Measurements from ENCODE around the gene TBC1D3B.
"Not testable (repeated sequence)": the region's sequence is repeated elsewhere in the genome, so short reads cannot be mapped to it uniquely, and the experiment has no call there.

The TBC1D3B gene

DNA sequence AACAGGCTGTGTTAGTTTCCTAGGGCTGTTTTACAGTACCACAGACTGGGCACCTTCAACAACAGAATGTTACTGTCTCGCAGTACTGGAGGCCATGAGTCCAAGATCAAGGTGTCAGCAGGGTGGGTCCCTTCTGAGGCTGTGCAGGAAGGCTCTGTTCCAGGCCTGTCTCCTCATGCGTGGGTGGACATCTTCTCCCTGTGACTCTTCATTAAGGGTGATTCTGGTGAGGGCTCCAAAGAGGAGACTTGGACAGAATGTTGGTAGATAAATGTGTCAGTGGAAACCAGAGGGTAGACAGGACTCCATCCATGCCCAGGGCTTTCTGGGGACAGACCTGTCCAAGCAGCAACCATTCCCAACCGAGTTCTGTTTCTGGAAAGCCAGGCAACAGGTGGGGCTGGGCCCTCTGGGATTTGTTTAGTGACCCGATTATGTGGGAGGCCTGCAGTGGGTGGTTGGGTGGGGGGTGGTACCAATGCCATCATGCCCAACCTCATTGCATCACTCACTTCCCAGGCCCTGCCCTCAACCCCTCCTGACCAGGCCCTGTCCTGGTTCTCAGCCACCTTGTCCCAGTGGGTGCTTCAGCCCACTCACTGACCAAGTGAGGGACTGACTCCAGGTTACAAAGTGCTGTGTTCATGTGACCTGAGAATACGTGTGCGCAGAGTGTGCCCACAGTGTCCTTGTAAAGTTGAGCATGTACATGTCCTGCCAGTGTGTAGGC, 5.2 kb upstream of the TBC1D3B start:
- DNase-seq (ENCODE audit: low read depth), result not testable (repeated sequence)

DNA sequence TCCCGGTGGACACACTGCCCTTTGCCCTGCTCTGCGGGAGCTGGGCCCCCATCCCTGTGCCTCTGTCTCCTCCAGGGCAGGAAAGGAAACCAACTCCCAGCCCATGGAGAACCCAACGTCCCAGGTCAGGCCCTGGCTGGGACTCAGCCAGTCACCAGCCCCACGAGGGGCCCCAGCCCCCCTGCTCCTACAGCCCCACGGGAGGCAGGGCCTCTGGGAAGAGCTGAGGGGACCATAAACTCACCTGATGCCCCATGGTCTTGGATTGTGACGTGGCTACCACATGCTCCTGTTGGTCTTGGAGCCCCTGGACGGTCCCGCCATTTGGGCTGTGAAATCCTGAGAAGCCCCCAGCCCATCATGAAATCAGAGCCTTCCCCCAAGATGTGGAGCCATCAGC, 7.6 kb downstream of the TBC1D3B start:
- not testable (repeated sequence) for DNase-seq (ENCODE audit: low read depth)

DNA sequence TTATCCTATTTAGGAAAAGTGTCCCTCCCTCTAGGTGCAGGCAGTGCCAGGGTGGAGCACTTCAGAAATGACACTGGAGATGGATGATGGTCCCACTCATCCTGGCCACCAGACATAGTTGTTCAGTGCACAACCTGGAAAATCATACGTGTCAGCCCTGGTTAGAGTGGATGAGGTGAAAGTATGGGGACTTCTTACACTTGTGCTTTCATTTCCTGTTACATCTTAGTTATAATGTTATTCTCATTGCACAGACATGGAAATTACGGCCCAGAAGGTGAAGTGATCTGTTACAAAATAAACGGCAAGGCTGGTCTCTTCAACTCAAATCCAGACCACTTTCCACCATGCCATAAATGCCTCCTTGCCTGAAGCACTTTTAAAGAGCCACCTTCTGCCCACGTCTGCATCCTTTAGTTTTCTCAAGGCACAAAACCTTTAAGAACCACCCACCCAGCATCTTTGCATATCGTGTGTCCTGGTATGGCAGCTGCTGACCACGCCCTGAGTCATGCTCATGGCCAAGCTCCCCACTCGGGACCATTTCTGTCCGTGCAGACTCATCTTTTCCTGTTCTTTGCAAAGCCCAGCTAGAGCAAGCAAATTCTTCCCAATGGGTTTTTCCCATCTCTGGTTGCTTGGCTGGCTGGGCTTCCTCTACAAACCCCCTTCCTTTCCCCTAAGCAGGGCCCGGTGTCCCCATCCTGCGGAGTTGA, 22.4 kb downstream of the TBC1D3B start:
- no peak for DNase-seq (ENCODE audit: low read depth)

DNA sequence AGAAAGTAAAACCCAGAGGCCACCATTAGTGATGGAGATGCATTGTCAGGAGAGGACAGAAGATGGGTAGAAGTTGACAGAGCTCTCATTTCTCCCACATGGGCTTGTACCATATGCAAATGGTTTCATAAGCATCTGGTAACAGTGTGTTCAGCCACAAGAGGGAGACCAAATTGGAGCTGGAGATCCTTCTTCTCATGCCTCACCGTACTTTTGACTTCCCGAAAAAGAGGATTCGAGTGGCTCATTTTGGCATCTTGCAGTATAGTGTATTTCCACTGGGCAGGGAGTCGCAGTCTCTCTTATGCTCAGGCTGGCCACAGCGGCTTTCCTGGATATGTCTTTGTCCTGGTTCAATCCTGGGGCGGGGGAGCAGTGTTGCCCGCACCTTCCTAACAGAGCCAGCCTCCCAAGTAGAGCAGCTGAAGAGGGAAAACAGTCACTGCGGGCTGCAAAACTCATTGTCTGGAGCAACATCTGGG, 23.8 kb downstream of the TBC1D3B start:
- no peak for DNase-seq (ENCODE audit: low read depth)

DNA sequence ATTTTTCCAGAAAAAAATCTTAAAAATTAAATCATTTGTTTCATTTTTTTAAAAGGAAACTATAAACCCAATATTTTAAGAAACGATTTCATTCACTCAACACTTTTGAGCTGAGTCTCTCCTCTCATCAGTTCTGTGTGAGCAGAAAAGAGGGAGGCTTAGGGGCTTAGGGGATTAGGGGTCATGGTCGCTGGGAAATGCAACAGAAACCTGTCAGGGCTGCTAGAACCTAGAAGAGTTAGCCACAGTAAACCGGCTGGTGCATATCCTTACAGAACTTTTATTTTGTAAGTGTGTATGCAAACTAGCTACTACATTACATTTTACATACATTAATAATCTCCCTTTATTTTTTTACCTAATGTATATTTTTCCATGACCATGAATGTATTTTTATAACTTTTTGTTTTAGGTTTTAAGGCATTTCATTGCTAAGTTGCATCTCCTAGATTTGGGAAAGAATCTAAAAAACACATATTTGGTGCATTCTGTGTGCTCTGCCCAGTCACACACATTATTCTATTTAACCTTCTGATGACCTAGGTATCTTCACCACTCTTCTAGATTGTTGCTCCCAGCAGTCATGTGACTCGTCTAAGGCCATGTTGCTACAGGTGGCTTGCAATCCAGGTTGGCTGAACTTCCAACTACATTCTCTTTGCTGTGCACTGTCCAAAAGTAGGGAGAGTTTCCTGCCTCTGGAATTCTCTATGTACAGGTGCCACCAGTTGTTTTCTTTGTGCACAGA, 24.4 kb downstream of the TBC1D3B start:
- DNase-seq (ENCODE audit: low read depth), result no peak

DNA sequence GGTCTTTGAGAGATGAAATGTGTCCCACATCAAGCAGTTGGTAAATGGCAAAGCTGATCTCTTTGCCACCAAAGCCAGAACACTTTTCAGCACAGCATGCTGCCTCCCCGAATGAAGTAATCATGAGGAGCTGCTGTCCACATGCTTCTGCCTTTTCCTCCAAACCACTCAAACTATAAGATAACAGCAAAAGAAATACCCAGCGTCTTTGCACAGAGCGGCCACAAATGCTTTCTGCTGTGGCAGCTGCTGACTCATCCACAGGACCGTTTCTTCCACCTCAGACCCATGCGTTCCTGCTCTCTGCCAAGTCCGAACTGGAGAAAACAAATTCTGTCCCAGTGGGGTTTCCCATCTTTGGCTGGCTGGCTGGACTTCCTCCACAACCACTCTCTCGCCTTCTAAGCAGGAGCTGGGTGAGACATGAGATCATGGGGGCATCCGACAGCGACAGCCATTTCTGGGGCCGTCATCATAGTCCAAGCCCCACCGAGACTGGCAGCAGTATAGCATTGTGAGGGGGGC, 27.1 kb downstream of the TBC1D3B start:
- no peak for DNase-seq (ENCODE audit: low read depth)

DNA sequence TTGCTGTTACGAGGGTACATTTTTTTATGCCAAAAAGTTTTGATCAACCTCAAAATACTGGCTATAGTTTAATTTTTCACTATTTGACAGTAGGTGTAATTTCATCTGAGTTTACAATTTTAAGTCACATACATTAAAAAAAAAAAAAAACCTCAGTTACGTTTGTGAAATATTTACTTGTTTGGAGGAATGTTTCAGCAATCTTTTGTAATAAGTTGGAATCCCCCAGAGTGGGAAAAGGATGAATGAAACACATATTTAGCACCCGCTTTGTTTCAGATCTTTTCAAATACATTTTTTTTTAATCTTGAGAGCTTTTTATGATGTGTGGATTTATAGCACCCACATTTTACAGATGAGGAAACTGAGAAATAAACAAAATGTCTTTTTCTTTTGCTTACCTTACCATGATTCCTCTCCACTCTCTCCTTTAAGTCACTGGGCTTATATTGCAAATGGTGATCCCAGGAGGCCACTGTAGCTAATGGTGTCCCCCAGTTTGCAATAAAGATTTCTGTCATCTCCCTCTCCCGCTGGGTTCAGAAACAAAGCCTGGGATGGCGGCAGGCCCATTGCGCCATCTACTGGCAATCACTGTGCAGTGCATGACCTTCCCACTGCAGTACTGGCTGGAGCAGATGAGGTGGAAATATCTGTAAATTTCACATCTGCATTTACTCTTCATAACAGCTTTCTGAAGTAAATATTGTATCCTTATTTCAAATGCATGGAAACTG, 27.7 kb downstream of the TBC1D3B start:
- DNase-seq (ENCODE audit: low read depth), result no peak

DNA sequence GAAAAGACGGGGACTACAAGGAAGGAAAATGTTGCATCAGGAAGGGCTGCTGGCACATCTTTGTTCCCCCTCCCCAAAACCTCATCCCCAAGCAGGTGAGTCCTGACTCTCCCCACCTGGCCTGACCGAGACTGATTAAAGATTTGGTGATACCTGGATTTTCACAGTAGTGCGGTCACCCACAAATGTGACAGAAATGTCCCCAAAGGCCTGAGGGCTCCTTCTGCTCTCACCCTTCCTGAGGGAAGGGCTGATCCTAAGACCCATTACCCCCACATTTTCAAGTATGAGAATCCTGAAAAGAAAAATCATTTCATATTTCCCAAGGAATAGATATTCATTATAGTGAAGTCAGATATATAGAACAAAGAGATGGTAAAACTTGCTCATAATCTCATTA, 28.8 kb downstream of the TBC1D3B start:
- DNase-seq (ENCODE audit: low read depth), result no peak

DNA sequence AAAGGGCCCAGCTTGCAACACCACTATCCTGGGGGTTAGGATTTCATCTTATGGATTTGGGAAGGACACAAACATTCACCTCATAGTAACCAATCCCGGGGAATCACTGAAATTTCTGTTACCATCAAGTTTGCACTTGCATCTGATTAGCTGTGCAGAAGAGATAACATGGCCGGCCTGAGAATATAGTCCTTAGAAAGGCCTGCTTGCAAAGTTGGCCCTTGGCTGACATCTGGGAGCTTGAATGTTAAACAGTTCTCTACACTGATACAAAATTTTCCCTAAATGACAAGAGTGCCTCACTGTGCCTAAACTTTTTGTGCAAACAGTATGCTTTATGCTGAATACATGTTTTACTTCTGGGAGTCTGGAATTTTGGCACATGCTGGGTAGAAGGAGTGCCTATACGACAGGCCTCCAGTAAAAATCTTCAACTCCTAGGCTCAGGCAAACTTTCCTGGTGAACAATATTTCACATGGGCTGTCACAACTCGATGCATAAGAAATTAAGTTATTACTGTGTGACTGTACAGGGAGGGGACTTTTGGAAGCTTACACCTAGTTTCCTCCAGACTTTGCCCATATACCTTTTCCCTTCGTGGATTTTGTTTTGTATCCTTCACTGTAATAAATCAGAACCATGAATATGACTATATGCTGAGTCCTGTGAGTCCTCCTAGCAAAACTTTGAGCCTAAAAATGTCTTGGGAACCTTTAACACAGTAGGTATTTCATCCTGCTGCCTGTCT, 31.3 kb downstream of the TBC1D3B start:
- DNase-seq (ENCODE audit: low read depth), result no peak

DNA sequence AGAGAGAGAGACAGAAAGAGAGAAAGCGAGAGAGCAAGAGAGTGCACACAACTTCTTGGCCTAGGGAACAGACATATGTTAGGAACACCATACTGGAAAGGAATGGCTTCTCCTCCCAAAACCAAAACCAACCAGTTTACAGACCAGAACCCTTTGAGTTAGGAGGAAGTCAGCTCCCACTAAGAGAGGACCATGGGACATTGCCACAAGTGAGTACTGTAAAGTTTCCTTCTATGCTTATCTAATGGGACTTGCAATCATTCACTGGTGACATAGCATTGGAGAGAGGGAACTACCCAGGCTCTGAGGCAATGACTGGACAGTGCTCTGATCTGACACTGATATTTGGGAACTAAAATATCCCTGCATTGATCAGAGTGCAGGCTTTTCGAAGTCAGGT, 32.4 kb downstream of the TBC1D3B start:
- no peak for DNase-seq (ENCODE audit: low read depth)

DNA sequence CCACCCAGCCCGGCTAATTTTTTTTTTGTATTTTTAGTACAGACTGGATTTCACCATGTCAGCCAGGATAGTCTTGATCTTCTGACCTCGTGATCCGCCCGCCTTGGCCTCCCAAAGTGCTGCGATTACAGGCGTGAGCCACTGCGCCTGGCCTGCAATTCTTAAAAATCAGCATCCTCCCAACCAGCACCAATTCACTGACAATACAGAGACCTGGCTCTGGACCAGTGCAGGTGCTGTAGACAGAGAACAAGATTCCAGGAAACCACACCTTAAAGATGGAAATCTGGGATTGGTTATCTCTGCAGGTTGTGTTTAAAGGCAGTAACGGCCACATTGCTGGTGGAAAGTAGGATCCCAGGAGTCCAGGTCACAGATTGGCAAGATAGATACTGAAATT, 33.6 kb downstream of the TBC1D3B start:
- DNase-seq (ENCODE audit: low read depth), result no peak

DNA sequence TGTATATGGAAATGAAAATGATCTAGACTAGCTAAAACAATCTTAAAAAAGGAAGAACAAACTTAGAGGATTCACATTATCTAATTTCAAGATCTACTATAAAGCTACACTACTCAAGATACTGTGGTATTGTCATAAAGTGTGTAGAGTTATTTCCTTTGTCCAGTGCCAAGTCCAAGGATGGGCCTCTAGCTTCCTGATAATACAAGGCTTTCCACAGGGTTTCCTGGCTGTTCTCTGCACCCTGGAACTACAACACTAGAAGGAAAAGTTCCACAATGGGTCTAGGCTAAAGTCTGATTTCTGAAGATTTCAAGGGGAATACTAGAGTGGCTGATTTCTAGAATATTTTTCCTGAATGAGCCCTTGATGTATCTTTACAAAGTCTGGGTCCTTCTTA, 34.2 kb downstream of the TBC1D3B start:
- no peak for DNase-seq (ENCODE audit: low read depth)

DNA sequence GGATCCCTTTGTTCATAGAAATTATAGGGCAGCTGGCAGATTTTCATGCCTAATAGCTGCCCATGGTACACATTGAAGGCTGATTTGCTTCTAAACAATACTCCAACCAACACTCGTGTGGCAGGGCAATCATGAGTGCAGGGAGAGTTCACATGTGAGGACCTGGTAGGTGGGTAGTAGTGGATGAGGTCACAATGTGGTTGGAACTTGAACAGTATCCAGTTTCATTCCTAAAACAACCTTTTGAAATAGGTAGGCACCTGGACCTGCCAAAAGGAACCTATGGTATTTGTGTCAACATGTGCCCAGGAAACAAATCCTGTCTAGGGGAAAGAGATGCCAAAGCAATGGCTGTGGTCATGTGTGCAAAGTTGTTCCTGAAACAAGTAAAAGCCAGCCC, 40.0 kb downstream of the TBC1D3B start:
- DNase-seq (ENCODE audit: low read depth), result no peak

DNA sequence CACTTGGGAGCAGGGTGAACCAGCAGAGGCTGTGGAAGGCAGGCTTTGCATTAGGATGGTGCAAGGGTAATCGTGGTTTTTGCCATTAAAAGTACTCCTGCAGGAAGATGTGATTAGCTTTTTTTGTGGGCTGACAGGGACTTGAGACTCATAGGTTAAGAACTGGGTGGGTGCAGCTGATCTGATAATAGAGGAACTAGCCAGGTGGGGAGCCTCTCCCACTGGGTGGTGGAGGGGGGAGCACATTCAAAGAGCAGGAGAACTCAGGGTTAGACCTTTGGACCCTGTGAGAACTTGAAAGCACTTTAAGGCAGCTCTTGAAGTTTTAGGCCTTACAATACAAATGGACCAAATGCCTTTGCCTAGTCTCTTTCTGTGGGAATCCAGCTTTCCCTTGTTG, 40.4 kb downstream of the TBC1D3B start:
- no peak for DNase-seq (ENCODE audit: low read depth)

DNA sequence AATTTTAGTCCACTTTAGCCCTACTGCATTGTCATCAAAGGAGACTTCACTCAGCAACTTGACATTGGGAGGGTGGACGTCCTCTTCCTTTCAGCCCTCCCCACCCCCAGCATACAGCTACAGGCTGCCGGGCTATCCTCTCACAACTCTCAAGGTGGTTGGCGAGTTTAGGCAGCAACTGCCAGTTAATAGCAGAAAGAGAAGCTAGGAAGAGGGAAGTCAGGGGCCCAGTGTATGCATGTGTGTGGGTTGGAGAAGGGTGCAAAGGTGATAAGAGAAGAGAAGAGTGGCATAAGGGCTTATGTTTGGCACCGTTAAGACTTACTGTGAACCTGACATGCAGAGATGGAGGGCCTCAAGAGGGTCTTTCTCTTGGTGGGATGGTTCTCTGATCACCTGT, 41.0 kb downstream of the TBC1D3B start:
- DNase-seq (ENCODE audit: low read depth), result no peak

DNA sequence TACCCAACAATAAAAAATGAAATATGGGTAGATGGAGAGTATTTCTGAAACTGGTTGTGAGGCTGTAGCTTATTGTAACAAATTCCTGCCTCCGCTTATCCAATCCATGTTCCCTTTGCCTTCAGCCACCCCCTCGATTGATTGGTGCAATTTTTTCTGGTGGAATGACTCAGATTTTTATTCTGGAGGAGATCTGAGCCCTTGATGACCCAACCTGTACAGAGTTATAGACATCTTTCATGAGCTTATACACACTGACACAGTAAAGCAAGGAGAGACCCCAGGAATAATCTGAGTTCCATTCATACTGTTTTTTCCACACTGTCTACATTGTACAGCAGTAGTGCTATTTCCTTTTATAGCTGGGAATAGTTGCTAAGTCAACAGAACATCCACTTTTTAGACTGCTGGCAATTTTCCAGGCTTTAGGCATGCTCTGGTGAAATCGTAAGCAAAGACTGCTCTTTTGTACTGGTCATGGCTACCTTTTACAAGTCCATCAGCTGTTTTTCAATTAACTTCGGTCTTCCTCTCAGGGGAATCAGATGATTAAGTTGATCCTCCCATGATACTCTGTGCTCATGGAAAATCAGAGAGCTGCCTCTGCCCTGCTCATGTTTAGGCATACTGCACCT, 42.7 kb downstream of the TBC1D3B start:
- no peak for DNase-seq (ENCODE audit: low read depth)

DNA sequence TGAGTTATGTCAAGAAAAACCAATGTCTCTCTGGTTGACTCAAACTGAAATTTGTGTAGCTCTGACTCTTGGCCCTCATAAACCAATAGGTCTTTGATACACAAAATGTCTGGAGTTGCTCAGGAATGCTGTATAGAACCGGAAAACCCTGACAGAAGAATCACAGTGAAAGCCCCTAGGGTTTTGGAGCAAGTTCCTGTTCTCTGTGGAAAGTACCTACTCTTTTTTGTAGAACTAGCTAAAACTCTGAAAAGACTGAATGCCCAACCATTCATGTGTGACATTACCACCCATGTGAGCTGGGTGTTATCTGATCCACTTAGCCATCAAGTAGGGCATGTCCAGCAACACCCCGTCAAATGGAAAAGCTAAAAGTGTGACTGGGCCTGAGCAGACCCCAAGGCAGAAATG, 44.0 kb downstream of the TBC1D3B start:
- DNase-seq (ENCODE audit: low read depth), result no peak

DNA sequence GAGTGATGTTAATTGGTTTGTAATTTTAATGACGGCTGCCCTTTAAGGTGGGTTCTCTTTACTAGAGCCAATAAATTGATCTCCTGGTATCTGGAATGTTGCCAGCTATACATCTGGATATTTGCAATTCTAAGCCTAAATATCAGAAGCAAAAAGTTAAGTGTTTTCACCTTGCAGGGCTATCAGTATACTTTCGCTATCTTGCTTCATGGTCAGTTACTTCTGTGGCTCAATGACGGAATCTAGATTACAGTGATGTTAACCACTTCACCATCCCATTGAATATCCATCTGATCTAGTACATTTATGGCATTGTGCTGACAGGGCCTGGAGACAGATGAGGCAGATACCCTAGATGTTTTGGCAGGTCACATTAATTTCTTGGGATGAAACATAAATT, 44.5 kb downstream of the TBC1D3B start:
- DNase-seq (ENCODE audit: low read depth), result no peak

DNA sequence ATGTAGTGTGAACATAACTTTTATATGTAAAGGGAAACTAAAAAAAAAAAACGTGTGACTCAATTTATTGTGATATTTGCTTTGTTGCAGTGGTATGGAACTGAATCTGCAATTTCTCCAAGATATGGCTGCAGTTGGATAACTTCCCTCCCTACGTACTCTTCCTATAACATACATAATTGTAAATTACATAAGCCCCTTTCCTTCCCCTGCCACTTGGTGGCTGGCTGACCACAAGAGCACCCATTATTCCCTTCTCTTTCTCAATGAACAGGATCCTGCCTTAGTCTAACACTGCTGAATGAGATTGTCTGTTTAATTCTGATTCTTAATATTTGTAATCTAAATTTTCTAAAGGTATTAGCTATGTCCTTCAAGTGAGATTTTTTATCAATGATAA, 45.0 kb downstream of the TBC1D3B start:
- no peak for DNase-seq (ENCODE audit: low read depth)

DNA sequence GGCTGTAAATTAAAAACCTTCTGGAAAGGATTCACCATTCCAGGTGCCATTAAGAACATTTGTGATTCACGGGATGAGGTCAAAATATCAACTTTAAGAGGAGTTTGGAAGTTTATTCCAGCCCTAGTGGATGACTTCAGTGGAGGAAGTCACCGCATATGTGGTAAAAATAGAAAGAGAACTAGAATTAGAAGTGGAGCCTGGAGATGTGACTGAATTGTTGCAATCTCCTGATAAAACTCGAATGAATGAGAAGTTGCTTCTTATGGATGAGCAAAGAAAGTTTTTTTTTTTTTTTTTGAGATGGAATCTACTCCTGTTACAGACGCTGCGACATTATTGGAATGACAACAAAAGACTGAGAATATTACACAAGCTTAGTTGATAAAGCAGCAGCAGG, 46.1 kb downstream of the TBC1D3B start:
- DNase-seq (ENCODE audit: low read depth), result no peak

DNA sequence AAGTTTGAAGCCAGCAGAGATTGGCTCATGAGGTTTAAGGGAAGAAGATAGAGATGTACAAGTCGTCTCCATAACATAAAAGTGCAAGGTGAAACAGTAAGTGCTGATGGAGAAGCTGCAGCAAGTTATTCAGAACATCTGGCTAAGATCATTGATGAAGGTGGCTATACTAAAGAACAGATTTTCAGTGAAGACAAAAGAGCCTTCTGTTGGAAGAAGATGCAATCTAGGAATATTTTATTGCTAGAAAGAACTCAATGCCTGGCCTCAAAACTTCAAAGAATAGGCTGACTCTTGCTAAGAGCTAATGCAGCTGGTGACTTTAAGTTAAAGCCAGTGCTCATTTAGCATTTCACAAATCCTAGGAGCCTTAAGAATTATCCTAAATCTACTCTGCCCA, 46.8 kb downstream of the TBC1D3B start:
- no peak for DNase-seq (ENCODE audit: low read depth)
